Measurements from ENCODE around the gene AP3B2.

AP3B2 gene

GRCh38 chr15:82689147-82689546, 20.5 kb downstream of the AP3B2 start:
- no peak for DNase-seq

- no peak for DNase-seq
Measured at GRCh38 chr15:82688691-82689090, 21.0 kb downstream of the AP3B2 start.

GRCh38 chr15:82681371-82681770, 28.3 kb downstream of the AP3B2 start:
- DNase-seq, result no peak

- DNase-seq, result no peak
Measured at GRCh38 chr15:82680200-82681102, 29.2 kb downstream of the AP3B2 start.

- DNase-seq, result no peak
Measured at GRCh38 chr15:82679626-82680199, 30.0 kb downstream of the AP3B2 start.

- DNase-seq, result no peak
Measured at GRCh38 chr15:82677720-82678323, 31.9 kb downstream of the AP3B2 start.

- DNase-seq, result no peak
Measured at GRCh38 chr15:82674873-82675272, 34.8 kb downstream of the AP3B2 start.

- DNase-seq, result no peak
Measured at GRCh38 chr15:82670699-82671098, 39.0 kb downstream of the AP3B2 start.

GRCh38 chr15:82666606-82667005, 43.1 kb downstream of the AP3B2 start:
- DNase-seq, result no peak

GRCh38 chr15:82664021-82664420, 45.7 kb downstream of the AP3B2 start:
- DNase-seq, result no peak

GRCh38 chr15:82663186-82663600, 46.5 kb downstream of the AP3B2 start:
- no peak for DNase-seq

- DNase-seq, result no peak
Measured at GRCh38 chr15:82662641-82663040, 47.0 kb downstream of the AP3B2 start.

GRCh38 chr15:82660378-82660777, 49.3 kb downstream of the AP3B2 start:
- no peak for DNase-seq

GRCh38 chr15:82656641-82657266, 52.9 kb downstream of the AP3B2 start:
- no peak for DNase-seq

GRCh38 chr15:82655606-82656005, 54.1 kb downstream of the AP3B2 start:
- no peak for DNase-seq

- DNase-seq, result no peak
Measured at GRCh38 chr15:82653483-82654168, 56.0 kb downstream of the AP3B2 start.

- DNase-seq, result no peak
Measured at GRCh38 chr15:82651708-82652107, 58.0 kb downstream of the AP3B2 start.

- DNase-seq, result no peak
Measured at GRCh38 chr15:82650046-82650670, 59.5 kb downstream of the AP3B2 start.

GRCh38 chr15:82649226-82649999, 60.3 kb downstream of the AP3B2 start:
- no peak for DNase-seq

GRCh38 chr15:82648257-82649103, 61.2 kb downstream of the AP3B2 start:
- no peak for DNase-seq

- DNase-seq, result no peak
Measured at GRCh38 chr15:82647835-82648256, 61.8 kb downstream of the AP3B2 start.
